Subcutaneous adipose tissue (tissue), 4 donors: ENCODE results near the gene CCDC80. TPM values are rescaled to one million over a fixed set of nuclear protein-coding genes. Genes with fewer than 3 reads are reported as not detected.

Experiments
- total RNA-seq, 4 donors: library from RNA; depleted of rRNA; stranded (reverse); fragments of >200 nt; gene quantifications; one replicate each; pipeline ENCODE4 v1.1.0, GENCODE V29; 2016
- TF ChIP-seq, protein P1 (sequence below): fragments of 450-650 bp; IDR thresholded peaks from one replicate; pipeline ENCODE4 v1.5.1; 2016; ENCODE audit warnings: low read depth, mild to moderate bottlenecking, control low read depth, antibody characterized with exemption, moderate library complexity

The CCDC80 gene
- total RNA-seq, 4 donors from 2014 or later, result 50.3 to 260 (median 122) TPM

DNA sequence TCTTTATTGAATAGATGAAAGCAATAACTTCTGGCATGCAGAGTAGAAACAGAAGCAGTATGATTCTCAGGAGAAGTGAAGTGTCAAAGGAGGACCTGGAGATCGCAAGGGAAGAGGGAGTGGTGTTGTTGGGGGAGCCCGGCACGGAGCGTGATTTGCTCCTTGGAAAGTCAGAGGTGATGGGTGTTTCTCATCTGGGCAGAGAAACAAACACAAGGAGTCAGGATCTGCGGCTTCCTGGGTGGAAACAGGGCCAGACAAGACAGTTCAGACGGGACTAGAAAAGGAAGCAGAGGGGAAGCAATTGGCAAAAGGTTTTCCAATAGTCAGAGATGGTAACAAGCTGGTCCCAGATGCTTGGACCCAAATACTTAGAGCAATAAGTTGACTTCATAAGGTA, 34.4 kb upstream of the CCDC80 start:
- TF ChIP-seq, protein P1, sequence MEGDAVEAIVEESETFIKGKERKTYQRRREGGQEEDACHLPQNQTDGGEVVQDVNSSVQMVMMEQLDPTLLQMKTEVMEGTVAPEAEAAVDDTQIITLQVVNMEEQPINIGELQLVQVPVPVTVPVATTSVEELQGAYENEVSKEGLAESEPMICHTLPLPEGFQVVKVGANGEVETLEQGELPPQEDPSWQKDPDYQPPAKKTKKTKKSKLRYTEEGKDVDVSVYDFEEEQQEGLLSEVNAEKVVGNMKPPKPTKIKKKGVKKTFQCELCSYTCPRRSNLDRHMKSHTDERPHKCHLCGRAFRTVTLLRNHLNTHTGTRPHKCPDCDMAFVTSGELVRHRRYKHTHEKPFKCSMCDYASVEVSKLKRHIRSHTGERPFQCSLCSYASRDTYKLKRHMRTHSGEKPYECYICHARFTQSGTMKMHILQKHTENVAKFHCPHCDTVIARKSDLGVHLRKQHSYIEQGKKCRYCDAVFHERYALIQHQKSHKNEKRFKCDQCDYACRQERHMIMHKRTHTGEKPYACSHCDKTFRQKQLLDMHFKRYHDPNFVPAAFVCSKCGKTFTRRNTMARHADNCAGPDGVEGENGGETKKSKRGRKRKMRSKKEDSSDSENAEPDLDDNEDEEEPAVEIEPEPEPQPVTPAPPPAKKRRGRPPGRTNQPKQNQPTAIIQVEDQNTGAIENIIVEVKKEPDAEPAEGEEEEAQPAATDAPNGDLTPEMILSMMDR, result no peak

DNA sequence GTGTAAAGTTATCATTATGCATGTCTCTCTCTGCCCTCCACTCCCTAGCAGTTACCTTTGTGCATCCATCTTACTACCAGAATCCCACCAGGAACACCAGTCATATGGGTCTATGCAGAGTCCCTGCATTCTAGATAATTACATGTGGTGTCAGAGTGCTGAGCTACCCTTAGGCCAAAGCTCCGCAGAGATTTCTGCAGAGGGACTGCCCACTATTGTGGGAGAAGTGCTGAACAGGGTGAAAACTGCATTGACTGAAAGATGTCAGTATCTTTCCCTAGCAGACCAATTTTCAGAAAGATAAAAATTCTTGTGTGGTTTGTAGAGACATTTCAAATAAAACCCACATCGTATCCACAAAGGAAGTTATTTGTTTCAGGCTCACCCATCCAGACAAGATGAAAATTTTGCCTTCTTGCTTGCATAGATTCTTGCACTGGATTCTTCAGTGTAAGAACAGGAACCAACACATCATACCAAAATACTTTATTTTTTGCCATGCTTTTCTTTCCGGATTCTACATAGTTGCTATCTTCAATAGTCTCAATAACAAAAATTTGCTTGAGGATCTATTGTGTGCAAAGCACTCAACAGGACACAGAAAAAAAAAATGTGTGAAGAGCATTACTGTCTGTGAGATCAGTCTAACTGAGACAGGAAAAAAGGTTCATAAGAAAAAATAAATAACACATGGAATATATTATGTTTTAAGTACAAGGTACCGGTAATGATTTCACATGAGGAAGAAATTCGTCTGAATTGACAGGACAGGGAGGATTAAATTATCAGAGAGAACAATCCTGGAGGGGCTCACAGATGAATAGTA, 32.0 kb upstream of the CCDC80 start:
- TF ChIP-seq, protein P1, result no peak

DNA sequence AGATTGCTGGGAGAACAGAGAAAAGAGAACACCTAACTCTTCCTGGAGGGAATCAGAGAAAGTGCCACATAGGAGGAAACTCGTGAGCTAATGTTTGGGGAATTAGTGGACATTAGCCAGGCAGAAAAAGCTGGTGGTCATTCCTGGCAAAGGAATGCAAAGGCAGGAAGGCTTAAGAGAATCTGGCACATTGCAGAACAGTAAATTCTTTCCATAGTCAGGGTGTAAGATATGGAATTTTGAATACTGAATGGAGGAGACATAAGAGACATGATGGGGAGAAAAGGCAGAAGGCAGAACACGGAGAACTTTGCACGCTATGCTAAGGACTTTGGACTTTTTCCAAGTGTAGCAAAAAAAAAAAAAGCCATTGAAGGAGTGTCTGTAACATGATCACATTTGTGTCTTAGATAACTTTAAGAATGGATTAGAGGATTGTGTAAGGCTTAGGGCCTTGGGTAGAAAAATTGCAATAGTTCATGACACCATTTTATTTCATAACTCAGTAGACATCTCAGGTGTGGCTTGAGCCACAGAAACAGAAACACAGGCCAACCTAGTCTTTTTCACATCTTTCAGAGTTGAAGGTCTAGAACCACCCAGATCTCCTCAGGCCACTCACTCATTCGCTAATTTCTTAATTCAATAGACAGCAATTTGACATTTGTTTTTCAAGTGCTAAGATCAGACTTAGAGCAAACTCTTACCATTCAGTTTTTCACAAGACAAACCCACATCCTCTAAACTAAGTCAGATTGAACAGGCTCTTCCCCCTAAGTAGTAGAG, 31.2 kb upstream of the CCDC80 start:
- TF ChIP-seq, protein P1, result no peak

DNA sequence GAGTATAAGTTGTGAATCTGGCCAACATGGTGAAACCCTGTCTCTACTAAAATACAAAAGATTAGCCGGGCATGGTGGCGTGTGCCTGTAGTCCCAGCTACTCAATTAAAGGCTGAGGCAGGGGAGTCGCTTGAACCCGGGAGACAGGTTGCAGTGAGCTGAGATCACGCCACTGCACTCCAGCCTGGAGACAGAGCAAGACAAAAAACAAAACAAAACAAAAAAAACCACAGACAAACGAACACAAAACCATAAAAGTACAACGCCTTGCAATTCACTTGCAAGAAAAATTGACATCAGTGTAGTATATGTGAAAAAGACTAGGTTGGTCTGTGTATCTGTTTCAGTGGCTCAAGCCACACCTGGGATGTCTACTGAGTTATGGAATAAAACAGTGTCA, 29.9 kb upstream of the CCDC80 start:
- TF ChIP-seq, protein P1, result no peak

DNA sequence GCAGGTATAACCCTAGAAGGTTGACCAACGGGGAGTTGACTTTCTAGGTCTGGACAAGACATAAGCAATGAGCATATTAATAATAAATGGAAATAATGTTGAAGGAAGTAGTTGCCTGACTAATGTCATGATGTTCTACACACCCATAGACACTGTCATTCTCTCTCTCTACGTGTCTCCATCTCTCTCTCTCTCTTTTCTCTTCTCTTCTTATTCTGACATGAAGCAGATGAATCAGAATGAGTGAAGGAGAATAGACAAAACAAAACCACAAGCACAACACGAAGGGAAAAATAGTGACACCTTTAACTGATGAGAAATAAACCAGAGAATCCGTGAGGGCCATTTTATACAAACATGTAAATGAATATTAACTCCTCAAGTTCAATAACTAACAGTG, 26.7 kb upstream of the CCDC80 start:
- TF ChIP-seq, protein P1, result no peak

DNA sequence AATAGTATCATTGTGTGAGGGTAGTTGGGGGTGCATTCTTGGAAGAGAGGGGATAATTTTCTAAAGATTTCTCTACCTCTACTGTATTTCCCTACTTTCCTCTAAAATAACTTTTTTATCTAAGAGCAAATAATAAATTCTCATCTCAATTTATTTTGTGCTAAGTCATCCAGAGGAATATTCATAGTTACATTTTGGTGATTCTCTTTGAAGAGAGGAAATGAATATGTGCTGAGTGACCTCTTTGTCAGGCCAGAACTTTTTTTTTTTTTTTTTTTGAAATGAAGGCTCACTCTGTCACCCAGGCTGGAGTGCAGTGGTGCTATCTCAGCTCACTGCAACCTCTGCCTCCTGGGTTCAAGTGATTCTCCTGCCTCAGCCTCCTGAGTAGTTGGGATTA, 15.1 kb upstream of the CCDC80 start:
- TF ChIP-seq, protein P1, result no peak

DNA sequence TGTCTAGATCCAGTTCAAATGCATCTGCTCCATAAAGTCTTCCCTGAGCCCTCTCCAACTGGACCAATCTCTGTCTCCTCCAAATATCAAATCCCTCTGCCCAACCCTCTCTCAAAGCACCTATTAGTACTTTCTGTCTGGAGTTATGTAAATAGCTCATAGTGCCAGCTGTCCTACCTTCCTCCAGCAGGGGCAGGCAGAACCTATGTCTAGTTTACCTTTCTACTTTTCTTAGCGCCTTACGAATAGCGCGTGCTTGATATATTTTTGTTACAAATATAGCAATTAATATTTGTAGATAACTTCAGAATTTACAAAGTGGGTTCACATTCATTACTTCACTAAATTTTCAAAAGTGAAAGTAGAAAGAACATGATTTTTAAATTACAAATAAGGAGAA, 14.0 kb upstream of the CCDC80 start:
- TF ChIP-seq, protein P1, result no peak
